BE2C (cell line): ENCODE data around the gene PTCHD4.
"Not testable (repeated sequence)": the region's sequence is repeated elsewhere in the genome, so short reads cannot be mapped to it uniquely, and the experiment has no call there.

Source experiments
- DNase-seq: peaks from one replicate; pipeline ENCODE4 v3.0.0-alpha.2; 2020
- H3K27me3 ChIP-seq: fragments of 250-450 bp; sonication (Bioruptor Pico); 2 replicates; pipeline ENCODE4 v1.5.1; 2020; ENCODE audit warnings: mild to moderate bottlenecking
- H3K36me3 ChIP-seq: fragments of 250-450 bp; sonication (Bioruptor Pico); 2 replicates; pipeline ENCODE4 v1.5.1; 2020; ENCODE audit warnings: mild to moderate bottlenecking
- H3K4me1 ChIP-seq: fragments of 250-450 bp; sonication (Bioruptor Pico); 2 replicates; pipeline ENCODE4 v1.5.1; 2020
- H3K4me3 ChIP-seq: 2 replicates; pipeline ENCODE4 v1.5.1; 2011; ENCODE audit warnings: low read depth, low read length
- H3K9me3 ChIP-seq: fragments of 250-450 bp; sonication (Bioruptor Pico); 2 replicates; pipeline ENCODE4 v1.5.1; 2020
- TF ChIP-seq, protein P1 (sequence below): IDR thresholded peaks from 2 replicates; pipeline ENCODE4 v1.5.1; 2012; ENCODE audit warnings: mild to moderate bottlenecking, low read depth, low read length

Gene PTCHD4

GRCh38 chr6:48116699-48117645, 6.0 kb upstream of the PTCHD4 start:
- no peak for DNase-seq
- TF ChIP-seq, protein P1, sequence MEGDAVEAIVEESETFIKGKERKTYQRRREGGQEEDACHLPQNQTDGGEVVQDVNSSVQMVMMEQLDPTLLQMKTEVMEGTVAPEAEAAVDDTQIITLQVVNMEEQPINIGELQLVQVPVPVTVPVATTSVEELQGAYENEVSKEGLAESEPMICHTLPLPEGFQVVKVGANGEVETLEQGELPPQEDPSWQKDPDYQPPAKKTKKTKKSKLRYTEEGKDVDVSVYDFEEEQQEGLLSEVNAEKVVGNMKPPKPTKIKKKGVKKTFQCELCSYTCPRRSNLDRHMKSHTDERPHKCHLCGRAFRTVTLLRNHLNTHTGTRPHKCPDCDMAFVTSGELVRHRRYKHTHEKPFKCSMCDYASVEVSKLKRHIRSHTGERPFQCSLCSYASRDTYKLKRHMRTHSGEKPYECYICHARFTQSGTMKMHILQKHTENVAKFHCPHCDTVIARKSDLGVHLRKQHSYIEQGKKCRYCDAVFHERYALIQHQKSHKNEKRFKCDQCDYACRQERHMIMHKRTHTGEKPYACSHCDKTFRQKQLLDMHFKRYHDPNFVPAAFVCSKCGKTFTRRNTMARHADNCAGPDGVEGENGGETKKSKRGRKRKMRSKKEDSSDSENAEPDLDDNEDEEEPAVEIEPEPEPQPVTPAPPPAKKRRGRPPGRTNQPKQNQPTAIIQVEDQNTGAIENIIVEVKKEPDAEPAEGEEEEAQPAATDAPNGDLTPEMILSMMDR, result no peak

DNA sequence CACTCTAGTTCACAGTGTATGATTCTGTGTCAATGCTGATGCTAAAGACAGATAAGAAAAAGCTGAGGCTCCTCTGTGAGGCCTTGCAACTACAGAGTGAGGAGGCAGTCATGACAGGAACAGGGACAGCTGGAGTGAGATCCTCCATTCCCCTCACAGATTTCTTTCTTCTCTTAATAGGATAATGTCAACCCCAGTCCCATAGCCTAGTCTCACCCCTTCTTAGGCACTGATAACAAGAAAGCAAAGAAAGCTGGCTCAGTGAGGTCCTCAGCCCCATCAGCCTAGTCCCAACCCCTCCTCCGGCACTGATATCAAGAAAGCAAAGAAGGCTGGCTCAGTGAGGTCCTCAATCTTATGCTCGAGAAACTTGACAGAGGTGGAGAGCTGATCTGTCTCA, 2.1 kb upstream of the PTCHD4 start:
- no peak for DNase-seq
- H3K4me3 ChIP-seq, result no peak overlapping the region
- no peaks in the 10 kb centered on the region; the same call in 1 of the 2 replicates for H3K9me3 ChIP-seq
- no peaks in the 10 kb centered on the region for H3K4me1 ChIP-seq
- H3K27me3 ChIP-seq, result no peaks in the 10 kb centered on the region
- no peaks in the 10 kb centered on the region for H3K36me3 ChIP-seq
- TF ChIP-seq, protein P1, result no peak

More at GRCh38 chr6:48116699-48117645, 6.0 kb upstream of the PTCHD4 start:
- Histone ChIP-seq H3K36me3 (no peaks in the 10 kb centered on the region), H3K4me1 (no peaks in the 10 kb centered on the region), H3K27me3 (no peaks in the 10 kb centered on the region), H3K9me3 (no peaks in the 10 kb centered on the region; the same call in 1 of the 2 replicates), H3K4me3 (no peak overlapping the region)

- Histone ChIP-seq H3K9me3 (no peaks in the 10 kb centered on the region; the same call in 1 of the 2 replicates), H3K27me3 (no peaks in the 10 kb centered on the region), H3K4me1 (no peaks in the 10 kb centered on the region), H3K4me3 (no peak overlapping the region), H3K36me3 (no peaks in the 10 kb centered on the region)
- DNase-seq, result no peak
- TF ChIP-seq, protein P1, result no peak
Measured at GRCh38 chr6:48111575-48111974, 578 bp upstream of the PTCHD4 start.

DNA sequence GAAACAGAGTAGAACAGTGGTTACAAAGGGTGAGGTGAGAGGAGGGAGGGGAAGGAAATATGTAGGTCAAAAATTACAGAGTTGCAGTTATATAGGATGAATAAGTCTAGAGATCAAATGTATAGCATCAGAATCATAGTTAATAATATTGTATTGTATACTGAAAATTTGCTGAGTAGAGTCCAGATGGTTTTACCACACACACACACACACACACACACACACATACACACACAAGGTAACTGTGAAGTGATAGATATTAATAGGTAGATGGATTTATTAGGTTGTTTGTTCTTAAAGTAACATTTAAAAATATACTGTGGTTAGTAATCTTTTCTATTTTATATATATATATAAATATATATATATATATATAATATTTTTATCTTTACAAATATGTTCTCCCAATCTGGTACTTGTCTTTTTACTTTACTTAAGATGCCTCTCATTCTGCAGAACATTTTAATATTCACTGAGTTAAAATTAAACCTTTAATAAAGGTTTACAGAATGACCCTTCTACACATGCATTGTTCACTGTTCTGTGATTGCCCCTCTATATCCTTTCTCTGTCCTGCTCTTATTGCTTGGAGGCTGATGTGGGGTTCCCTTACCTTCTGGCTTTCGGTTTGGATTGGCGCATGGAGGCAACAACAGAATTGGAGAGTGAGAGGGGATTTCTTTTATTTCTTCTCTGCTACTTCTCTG, 408 bp downstream of the PTCHD4 start:
- Histone ChIP-seq H3K36me3 (no peaks in the 10 kb centered on the region), H3K9me3 (no peaks in the 10 kb centered on the region; the same call in 1 of the 2 replicates), H3K4me3 (no peak overlapping the region), H3K27me3 (no peaks in the 10 kb centered on the region), H3K4me1 (no peaks in the 10 kb centered on the region)
- no peak for DNase-seq
- TF ChIP-seq, protein P1, result no peak

- H3K27me3 ChIP-seq, result no peaks in the 10 kb centered on the region
- H3K36me3 ChIP-seq, result no peaks in the 10 kb centered on the region
- TF ChIP-seq, protein P1, result no peak
- H3K4me1 ChIP-seq, result no peaks in the 10 kb centered on the region
- DNase-seq, result no peak
- H3K4me3 ChIP-seq, result no peak overlapping the region
- no peaks in the 10 kb centered on the region for H3K9me3 ChIP-seq
Measured at GRCh38 chr6:48109944-48110343, 1.1 kb downstream of the PTCHD4 start.

GRCh38 chr6:48102476-48103195, 8.4 kb downstream of the PTCHD4 start:
- H3K4me3 ChIP-seq, H3K4me1 ChIP-seq, H3K27me3 ChIP-seq, H3K9me3 ChIP-seq, H3K36me3 ChIP-seq, DNase-seq: not testable (repeated sequence)
